HG02798 (cell line): ENCODE measurements around the gene MAD1L1.

Source experiments
- ATAC-seq: cut with Tn5 transposase; IDR thresholded peaks from one replicate; pipeline ENCODE4 v1.9.1; 2021; ENCODE audit warnings: mild to moderate bottlenecking; ENCODE audit not compliant: unreplicated experiment, poor library complexity

Gene MAD1L1

GRCh38 chr7:2145835-2146580 is 86.7 kb downstream of the MAD1L1 start:
- no peak for ATAC-seq

- ATAC-seq = no peak
Observed at GRCh38 chr7:2144926-2145325, 87.8 kb downstream of the MAD1L1 start.

DNA sequence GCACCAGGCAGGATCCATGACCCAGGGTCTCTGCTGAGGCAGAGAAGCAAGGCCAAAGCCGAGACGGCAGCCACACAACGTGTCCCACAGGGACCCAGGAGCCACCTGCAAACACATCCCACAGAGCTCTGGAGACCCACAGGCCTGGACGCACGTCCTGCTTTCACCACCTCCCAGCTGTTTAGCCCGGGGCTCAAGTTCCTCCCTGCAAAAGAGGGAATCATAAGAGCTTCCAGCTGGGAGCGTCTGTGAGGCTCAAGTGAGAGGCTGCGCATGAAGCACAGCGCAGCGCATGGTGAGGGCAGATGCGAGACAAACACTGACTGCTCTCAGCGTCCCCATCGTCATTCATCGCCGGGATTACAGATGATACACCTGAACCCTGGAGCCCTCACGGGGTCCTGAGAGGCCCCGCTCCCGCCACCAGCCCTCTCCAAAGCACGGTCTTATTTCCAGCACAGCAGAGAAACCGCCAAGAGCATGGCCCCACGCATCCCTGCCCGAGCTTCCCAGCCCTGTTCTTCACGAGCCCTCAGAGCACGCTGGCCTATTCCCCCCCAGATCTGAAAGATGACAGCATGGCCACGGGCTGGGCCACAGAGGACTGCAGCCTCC is 88.7 kb downstream of the MAD1L1 start:
- ATAC-seq = no peak

- no peak for ATAC-seq
Observed at GRCh38 chr7:2143450-2143849, 89.3 kb downstream of the MAD1L1 start.

- no peak for ATAC-seq
Observed at GRCh38 chr7:2142386-2142785, 90.4 kb downstream of the MAD1L1 start.

GRCh38 chr7:2141651-2142050 is 91.1 kb downstream of the MAD1L1 start:
- ATAC-seq = no peak

DNA sequence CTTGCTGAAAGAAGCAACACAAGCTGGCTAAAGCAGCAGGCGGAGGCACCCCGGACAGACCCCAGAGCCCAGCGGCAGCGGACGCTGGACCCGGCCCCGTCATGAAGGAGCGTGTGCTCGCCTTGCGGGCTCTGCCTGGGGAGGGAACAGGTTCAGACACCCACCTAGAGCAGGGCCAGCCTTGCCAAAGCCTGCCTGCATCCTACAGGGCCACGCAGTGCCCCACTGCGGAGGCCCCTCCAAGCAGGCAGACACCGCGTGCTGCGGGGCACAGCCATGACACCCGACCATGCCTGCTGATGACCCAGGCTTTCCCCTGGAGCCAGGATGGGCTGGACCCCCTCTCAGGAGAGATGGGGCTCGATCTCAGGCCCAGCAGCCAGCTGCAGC is 91.7 kb downstream of the MAD1L1 start:
- no peak for ATAC-seq

- ATAC-seq = no peak
Observed at GRCh38 chr7:2140216-2141020, 92.3 kb downstream of the MAD1L1 start.

DNA sequence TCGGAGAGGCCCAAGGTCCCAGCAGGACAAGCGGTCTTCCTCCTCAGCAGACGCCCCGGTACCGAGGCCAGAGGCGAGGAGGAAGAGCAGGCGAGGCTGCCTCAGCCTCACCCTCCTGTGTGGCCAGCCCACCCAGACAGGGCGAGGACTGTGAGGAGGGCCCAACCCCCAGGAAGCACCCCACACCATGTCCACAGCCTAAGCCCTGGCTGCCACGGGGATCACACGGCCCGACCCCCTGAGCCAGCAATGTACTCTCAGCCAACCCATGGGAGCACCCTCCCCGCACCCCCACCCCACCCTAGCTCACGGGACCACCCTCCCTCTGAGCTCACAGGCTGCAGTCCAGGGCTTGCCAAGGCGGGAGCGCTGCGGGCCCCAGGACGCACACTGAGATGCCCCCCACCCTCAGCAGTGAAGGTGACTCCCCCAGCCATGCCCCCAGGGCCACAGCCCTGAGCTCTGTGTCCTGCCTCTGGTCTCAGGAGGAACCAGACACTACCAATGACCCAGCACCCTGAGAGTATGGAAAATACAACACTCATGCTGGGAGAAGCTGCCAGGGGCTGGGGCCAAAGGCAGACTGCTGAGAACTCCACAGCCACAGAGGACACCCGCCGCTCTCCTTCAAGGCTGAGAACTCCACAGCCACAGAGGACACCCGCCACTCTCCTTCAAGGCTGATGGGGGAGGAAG is 93.6 kb downstream of the MAD1L1 start:
- no peak for ATAC-seq

GRCh38 chr7:2138146-2138765 is 94.5 kb downstream of the MAD1L1 start:
- ATAC-seq = no peak

DNA sequence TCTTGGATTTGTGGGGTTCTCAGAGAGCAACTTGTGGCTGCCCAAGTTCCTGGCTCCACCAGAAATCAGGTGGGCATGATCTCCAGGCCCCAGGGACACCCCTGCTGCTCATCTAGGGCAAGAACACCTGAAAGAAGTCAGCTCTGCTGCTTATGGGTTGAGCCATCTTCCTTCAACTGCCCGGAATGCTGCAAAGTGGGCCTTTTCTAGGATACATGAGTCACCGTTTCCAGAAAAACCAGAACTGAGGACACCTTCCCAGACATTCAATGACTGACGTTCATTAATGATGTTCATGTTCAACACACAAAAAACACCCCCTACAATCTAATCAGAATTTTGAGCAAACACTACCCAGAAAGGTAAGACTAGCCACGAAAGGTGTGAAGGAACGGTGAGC is 98.0 kb downstream of the MAD1L1 start:
- no peak for ATAC-seq

GRCh38 chr7:2132243-2132642 is 100.5 kb downstream of the MAD1L1 start:
- ATAC-seq = no peak

GRCh38 chr7:2131800-2132199 is 100.9 kb downstream of the MAD1L1 start:
- no peak for ATAC-seq

DNA sequence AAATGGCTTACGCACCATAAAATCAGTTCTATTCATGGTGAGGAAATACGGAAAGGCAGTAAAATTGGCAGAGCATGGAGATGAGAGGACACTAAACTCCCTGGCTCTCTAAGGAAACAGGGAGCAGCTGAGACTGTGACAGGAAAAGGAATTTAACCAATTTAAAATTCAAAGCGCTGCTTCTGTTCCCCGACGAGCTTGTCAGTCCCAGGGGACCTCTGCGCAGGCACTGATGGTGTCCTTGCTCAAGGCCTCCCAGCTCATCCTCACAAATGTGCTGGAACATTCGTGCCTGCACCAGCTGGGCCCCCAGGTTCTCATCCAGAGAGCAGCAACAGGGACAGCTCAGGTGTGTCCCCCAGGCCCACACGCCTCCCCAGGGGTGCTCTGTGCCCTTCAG is 101.4 kb downstream of the MAD1L1 start:
- no peak for ATAC-seq

DNA sequence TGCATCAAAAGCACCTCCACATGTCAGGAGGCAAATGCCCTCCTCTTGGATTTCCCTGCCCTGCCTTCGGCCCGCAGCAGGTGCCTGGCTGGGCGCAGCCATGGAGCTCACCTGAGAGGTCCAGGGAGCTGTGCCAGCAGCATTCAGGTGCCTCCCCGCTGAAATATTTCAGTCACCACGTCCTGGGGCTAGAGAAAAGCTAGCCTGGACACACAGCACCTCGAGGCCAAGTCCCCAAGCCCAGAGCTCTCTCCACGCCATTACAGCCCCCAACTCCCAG is 102.7 kb downstream of the MAD1L1 start:
- ATAC-seq = no peak

- no peak for ATAC-seq
Observed at GRCh38 chr7:2129323-2130095, 103.2 kb downstream of the MAD1L1 start.

DNA sequence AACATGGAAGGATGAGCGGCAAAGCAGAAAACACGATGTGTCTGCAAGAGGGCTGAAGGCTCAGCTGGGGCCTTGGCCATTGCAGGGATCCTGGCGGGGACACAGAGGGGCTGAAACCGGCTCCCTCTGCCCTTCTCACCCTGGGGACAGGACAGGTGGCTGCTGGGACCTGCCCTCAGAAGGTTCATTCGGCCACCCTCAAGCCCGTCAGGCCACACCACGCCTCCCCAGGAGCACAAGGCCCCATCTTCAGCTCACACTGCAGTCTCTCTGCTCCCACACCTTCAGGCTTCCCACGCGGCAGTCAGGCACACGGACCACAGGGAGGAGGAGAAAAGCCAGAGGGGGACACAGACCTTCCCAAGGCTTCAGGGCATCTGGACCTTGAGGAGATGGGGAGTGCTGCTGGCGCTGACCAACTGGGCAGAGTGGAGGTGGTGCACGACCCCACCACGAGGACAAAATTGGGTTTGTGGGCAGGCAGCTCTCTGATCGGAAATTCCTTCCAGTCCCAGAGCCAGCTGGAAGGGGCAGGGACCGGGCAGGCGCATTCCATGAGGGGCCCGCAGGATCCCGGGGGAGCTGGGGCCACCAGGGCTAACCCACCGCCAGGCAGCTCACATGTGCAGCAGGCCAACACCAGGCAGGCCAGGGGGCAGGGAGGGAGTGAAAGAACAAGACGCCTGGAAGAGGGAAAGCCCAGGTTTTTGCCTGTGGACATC is 104.0 kb downstream of the MAD1L1 start:
- no peak for ATAC-seq

GRCh38 chr7:2126621-2127020 is 106.1 kb downstream of the MAD1L1 start:
- ATAC-seq = no peak

GRCh38 chr7:2125931-2126330 is 106.8 kb downstream of the MAD1L1 start:
- no peak for ATAC-seq
